GM21526 (cell line): Measurements from ENCODE around the gene LCN15.

Source experiments
- ATAC-seq: cut with Tn5 transposase; IDR thresholded peaks from one replicate; pipeline ENCODE4 v1.9.1; 2021; ENCODE audit warnings: moderate library complexity; ENCODE audit not compliant: unreplicated experiment, low FRiP score

The LCN15 gene

GRCh38 chr9:136725612-136726011 is 38.7 kb downstream of the LCN15 start:
- ATAC-seq = no peak

- no peak for ATAC-seq
Observed at GRCh38 chr9:136724772-136725171, 39.5 kb downstream of the LCN15 start.

DNA sequence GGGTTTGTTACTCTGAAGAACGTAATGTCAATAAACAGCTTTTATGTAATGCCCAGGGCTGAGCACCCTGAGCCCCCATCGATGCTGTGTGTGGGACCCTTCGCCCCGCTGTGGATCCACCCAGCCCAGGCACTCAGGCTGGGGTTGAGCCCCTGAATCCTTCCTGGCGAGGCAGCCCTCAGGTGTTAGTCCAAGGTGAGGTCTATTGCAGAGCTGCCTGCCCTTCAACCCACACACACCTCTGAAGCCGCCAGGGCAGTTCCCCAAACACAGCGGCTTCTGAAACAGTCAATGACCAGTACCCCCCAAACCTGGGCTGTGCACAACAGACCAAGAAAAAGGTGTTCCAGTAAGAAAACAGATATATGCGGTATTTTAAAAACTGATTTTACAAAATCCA is 40.3 kb downstream of the LCN15 start:
- no peak for ATAC-seq

DNA sequence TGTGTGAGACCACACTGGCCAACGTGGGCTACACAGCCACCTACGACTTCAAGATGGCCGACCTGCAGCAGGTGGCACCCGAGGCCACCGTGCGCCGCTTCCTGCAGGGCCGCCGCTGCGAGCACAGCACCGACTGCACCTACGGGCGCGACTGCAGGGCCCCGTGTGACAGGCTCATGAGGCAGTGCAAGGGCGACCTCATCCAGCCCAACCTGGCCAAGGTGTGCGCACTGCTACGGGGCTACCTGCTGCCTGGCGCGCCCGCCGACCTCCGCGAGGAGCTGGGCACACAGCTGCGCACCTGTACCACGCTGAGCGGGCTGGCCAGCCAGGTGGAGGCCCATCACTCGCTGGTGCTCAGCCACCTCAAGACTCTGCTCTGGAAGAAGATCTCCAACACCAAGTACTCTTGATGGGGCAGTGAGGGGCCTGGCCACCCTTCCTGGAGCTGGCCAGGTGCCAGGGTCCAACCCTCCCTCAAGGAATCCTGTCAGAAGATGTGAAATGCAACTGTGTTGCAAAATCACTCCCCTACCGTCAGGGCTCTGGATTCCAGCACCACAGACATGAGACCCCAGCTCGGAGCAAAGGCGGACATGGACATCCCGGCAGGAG is 40.8 kb downstream of the LCN15 start:
- no peak for ATAC-seq

DNA sequence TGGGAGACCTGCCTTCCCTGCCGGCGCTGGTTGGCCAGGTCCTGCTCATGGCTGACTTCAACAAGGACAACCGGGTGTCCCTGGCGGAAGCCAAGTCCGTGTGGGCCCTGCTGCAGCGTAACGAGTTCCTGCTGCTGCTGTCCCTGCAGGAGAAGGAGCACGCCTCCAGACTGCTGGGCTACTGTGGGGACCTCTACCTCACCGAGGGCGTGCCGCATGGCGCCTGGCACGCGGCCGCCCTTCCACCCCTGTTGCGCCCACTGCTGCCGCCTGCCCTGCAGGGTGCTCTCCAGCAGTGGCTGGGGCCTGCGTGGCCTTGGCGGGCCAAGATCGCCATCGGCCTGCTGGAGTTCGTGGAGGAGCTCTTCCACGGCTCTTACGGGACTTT is 41.4 kb downstream of the LCN15 start:
- no peak for ATAC-seq

DNA sequence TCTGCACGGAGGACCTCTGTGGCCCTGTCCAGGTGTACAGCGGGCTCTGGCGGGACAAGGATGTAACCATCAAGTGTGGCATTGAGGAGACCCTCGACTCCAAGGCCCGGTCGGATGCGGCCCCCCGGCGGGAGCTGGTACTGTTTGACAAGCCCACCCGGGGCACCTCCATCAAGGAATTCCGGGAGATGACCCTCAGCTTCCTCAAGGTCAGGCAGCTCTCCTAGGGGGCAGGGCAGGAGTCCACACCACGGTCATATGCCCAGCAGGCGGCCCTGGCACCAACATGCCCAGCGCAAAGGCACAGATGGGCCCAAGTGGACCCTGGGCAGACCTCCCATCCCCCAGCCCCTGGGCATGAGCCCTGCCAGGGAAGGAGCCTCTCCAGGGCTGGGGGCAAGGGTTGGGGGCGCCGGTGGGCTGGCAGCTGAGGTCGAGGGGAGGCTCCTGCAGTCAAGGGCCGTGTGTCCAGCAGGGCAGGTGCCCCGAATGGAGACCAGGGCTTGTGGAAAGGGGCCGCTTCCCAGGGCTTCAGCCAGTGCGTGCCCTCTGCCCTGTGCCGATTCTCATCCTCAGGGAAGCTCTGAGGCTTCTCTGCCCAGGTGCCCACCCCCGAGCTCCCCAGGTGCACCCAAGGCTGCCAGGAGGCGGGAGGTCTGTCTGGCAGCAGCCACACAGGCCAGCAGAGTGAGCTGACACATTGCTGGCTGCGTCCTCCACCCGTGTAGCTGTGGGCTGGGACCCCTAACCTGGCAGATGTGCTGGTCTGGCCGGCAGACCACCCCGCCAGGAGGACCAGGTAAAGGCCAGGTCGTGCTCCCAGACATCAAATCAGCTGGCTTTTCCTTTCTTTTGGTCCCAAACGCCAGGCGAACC is 42.0 kb downstream of the LCN15 start:
- ATAC-seq = no peak

DNA sequence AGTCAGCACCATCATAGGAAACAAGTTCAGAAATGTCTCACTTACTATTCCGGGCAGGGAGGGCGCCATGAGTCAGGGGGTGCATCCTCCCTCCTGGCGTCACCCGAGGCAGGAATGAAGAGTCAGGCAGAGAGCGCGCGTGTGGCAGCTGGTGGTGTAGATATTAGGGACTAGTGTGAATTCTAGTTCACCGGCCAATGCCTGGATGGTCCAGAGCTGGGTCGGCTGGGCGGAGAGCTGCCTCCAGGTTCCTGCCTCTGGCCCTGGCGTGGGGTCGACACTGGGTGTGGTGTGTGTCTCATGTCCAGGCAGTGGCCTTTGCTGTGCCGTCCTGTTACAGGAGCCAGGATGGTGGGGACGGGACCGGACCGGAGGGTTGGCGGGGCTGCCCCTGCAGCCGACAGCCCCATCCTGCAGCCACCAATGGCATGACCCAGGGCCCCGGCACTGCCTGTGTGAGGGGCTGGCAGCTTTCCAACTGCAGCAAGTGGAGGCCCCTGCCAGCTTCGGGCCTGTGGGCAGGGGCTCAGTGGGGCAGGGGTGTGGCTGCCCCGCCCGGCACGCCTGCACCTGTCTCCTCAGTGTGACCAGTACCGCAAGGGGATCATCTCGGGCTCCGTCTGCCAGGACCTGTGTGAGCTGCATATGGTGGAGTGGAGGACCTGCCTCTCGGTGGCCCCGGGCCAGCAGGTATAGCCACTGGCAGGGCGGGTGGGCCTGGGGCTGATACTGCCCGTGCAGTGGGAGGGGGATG is 42.8 kb downstream of the LCN15 start:
- no peak for ATAC-seq

- ATAC-seq = no peak
Observed at GRCh38 chr9:136720898-136721338, 43.4 kb downstream of the LCN15 start.

- no peak for ATAC-seq
Observed at GRCh38 chr9:136720251-136720897, 43.9 kb downstream of the LCN15 start.

- no peak for ATAC-seq
Observed at GRCh38 chr9:136719195-136719880, 45.0 kb downstream of the LCN15 start.

- no peak for ATAC-seq
Observed at GRCh38 chr9:136718345-136719194, 45.7 kb downstream of the LCN15 start.

DNA sequence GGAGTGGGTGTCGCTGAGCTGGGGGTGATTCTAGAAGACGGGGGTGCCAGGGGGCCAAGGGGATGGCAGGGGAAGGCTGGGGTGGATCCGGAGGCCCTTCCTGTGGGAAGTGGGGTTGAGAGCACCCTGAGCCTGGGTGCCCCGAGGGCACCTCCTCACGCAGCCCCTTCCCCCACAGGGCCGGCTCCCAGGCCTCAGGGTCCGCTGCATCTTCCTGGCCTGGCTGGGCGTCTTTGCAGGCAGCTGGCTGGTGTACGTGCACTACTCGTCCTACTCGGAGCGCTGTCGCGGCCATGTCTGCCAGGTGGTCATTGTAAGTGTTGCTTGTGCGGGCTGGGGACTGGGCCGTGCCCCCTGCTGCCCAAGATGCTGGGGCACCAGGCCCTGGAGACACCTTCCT is 46.9 kb downstream of the LCN15 start:
- no peak for ATAC-seq

- no peak for ATAC-seq
Observed at GRCh38 chr9:136714893-136715274, 49.4 kb downstream of the LCN15 start.

GRCh38 chr9:136714096-136714892 is 50.0 kb downstream of the LCN15 start:
- ATAC-seq = no peak

DNA sequence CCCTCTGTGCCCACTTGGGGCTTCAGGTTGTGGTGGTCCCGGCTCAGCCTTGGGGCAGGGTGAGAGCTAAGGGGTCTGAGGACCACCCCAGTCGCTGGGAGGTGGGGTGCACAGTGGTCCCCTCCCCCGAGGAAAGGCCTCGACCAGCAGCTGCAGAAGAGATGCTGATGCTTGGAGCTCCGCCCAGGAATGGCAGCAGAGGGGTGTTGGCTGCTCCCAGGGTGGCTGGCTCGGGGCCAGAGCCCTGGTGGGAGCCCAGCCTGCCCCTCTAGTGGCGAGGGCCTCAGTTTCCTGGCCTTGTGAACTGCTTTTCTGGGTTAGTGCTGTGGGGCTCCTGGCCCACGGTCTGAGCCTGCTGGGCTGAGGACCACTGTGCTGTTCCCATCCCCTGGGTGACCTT is 50.8 kb downstream of the LCN15 start:
- no peak for ATAC-seq

- no peak for ATAC-seq
Observed at GRCh38 chr9:136712690-136713544, 51.4 kb downstream of the LCN15 start.

GRCh38 chr9:136711751-136712689 is 52.3 kb downstream of the LCN15 start, which contains the start of gene DIPK1B:
TSS of gene DIPK1B (plus strand) at chr9:136712572. CDS start at chr9:136712666, 94 bp downstream.
- ATAC-seq = no peak
